IMR-90 (cell line): ENCODE data around the gene ENPP7. TPM values are rescaled to one million over a fixed set of nuclear protein-coding genes. Genes with fewer than 3 reads are reported as not detected.

ENCODE experiments used
- ATAC-seq: fragments of 200-7000 bp; cut with Tn5 transposase; 2 replicates; pipeline ENCODE4 v1.9.1; 2020; ENCODE audit warnings: low read depth, mild to moderate bottlenecking, moderate library complexity
- BruUV-seq: library from RNA; stranded (reverse); fragments of 400-500 nt; replicated peaks from 2 replicates; lab custom pipeline; 2021; lab: Mats Ljungman, UMichigan
- CTCF ChIA-PET: fragments of 300-600 bp; formaldehyde crosslinking; extraction: SDS; loops from one replicate; lab custom pipeline; 2021; ENCODE audit warnings: antibody characterized with exemption; lab: Yijun Ruan, JAX
- POLR2A ChIA-PET: fragments of 300-600 bp; sonication (Branson Sonifier 250); formaldehyde crosslinking; loops from one replicate; lab custom pipeline; 2022; ENCODE audit warnings: antibody characterized with exemption; ENCODE audit not compliant: unreplicated experiment; lab: Charles Lee
- DNase-seq: peaks from one replicate; pipeline ENCODE4 v3.0.0; 2013
- H2AFZ ChIP-seq: replicated peaks from 2 replicates; pipeline ENCODE3; 2013; ENCODE audit warnings: low read length, mild to moderate bottlenecking; ENCODE audit not compliant: poor library complexity
- H2AK5ac ChIP-seq: 2 replicates; pipeline ENCODE4 v1.6.1; 2013; ENCODE audit warnings: low read depth, low read length, inconsistent platforms
- H2AK9ac ChIP-seq: replicated peaks from 2 replicates; pipeline ENCODE3; 2013; ENCODE audit warnings: mild to moderate bottlenecking, low read depth, low read length, moderate library complexity; ENCODE audit not compliant: poor library complexity
- H2BK120ac ChIP-seq: 2 replicates; pipeline ENCODE4 v1.6.1; 2013; ENCODE audit warnings: low read depth, low read length, inconsistent platforms
- H2BK15ac ChIP-seq: 3 replicates; pipeline ENCODE4 v1.6.1; 2013; ENCODE audit warnings: low read depth, low read length, inconsistent platforms
- H2BK20ac ChIP-seq: 2 replicates; pipeline ENCODE4 v1.6.1; 2013; ENCODE audit warnings: low read depth, mild to moderate bottlenecking, inconsistent platforms, low read length, moderate library complexity
- H2BK5ac ChIP-seq: 2 replicates; pipeline ENCODE4 v1.6.1; 2013; ENCODE audit warnings: mild to moderate bottlenecking, low read depth, low read length, inconsistent platforms; ENCODE audit not compliant: poor library complexity, severe bottlenecking
- H3K14ac ChIP-seq: replicated peaks from 2 replicates; pipeline ENCODE4 v1.6.1; 2013; ENCODE audit warnings: low read depth, low read length, inconsistent platforms
- H3K18ac ChIP-seq: 2 replicates; pipeline ENCODE4 v1.6.1; 2013; ENCODE audit warnings: low read depth, low read length, control low read depth
- H3K23ac ChIP-seq: 2 replicates; pipeline ENCODE4 v1.6.1; 2013; ENCODE audit warnings: low read depth, low read length, inconsistent platforms
- H3K27ac ChIP-seq: 2 replicates; pipeline ENCODE4 v1.5.1; 2013; ENCODE audit warnings: mild to moderate bottlenecking, control low read depth, low read length; ENCODE audit not compliant: insufficient read depth
- H3K27me3 ChIP-seq: 2 replicates; pipeline ENCODE4 v1.6.1; 2013; ENCODE audit warnings: low read length; ENCODE audit not compliant: control insufficient read depth, insufficient read depth
- H3K36me3 ChIP-seq: 2 replicates; pipeline ENCODE4 v1.6.1; 2013; ENCODE audit warnings: low read length, mixed read lengths; ENCODE audit not compliant: control insufficient read depth, insufficient read depth
- H3K4ac ChIP-seq: 2 replicates; pipeline ENCODE4 v1.6.1; 2013; ENCODE audit warnings: low read depth, low read length, inconsistent platforms
- H3K4me1 ChIP-seq: 2 replicates; pipeline ENCODE4 v1.6.1; 2013; ENCODE audit warnings: low read length, mixed read lengths; ENCODE audit not compliant: control insufficient read depth, insufficient read depth
- H3K4me2 ChIP-seq: 2 replicates; pipeline ENCODE4 v1.6.1; 2013; ENCODE audit warnings: low read depth, mild to moderate bottlenecking, control low read depth, low read length, moderate library complexity
- H3K4me3 ChIP-seq: 2 replicates; pipeline ENCODE4 v1.5.1; 2013; ENCODE audit warnings: low read depth, mild to moderate bottlenecking, control low read depth, low read length, moderate library complexity; ENCODE audit not compliant: insufficient read depth
- H3K56ac ChIP-seq: 2 replicates; pipeline ENCODE4 v1.6.1; 2013; ENCODE audit warnings: low read length, inconsistent platforms; ENCODE audit not compliant: insufficient read depth; ENCODE audit errors: extremely low read depth
- H3K79me1 ChIP-seq, 2 experiments: 2 replicates each; pipeline ENCODE4 v1.6.1; 2013; ENCODE audit warnings: low read length in 2 of 2, inconsistent platforms in 1 of 2, low read depth in 1 of 2
- H3K9ac ChIP-seq: 2 replicates; pipeline ENCODE4 v1.6.1; 2013; ENCODE audit warnings: low read depth, low read length, control low read depth
- H3K9me1 ChIP-seq: 2 replicates; pipeline ENCODE4 v1.6.1; 2013; ENCODE audit warnings: low read length, inconsistent platforms; ENCODE audit not compliant: insufficient read depth
- H3K9me3 ChIP-seq: 2 replicates; pipeline ENCODE4 v1.6.1; 2013; ENCODE audit warnings: low read length; ENCODE audit not compliant: control insufficient read depth, insufficient read depth
- H4K20me1 ChIP-seq: 2 replicates; pipeline ENCODE4 v1.6.1; 2013; ENCODE audit warnings: low read length, inconsistent platforms; ENCODE audit not compliant: insufficient read depth
- H4K5ac ChIP-seq: 2 replicates; pipeline ENCODE4 v1.6.1; 2013; ENCODE audit warnings: mild to moderate bottlenecking, low read depth, low read length, control low read depth
- H4K8ac ChIP-seq, 2 experiments: 2 replicates each; pipeline ENCODE4 v1.6.1; 2013; ENCODE audit warnings: low read depth in 2 of 2, low read length in 2 of 2, control low read depth in 1 of 2, inconsistent platforms in 1 of 2
- H4K91ac ChIP-seq: 2 replicates; pipeline ENCODE4 v1.6.1; 2013; ENCODE audit warnings: low read depth, low read length, inconsistent platforms; ENCODE audit not compliant: insufficient read depth
- CTCF ChIP-seq: conservative IDR thresholded peaks from 2 replicates; pipeline ENCODE4 v1.5.1; 2012; ENCODE audit warnings: mild to moderate bottlenecking, low read depth, low read length, improper control_type of control experiment
- MAFK ChIP-seq: IDR thresholded peaks from 2 replicates; pipeline ENCODE4 v1.6.1; 2012; ENCODE audit warnings: low read depth, low read length, improper control_type of control experiment
- USF2 ChIP-seq: fragments of 150-350 bp; IDR thresholded peaks from 2 replicates; pipeline ENCODE4 v1.6.1; 2017; ENCODE audit warnings: mild to moderate bottlenecking, antibody characterized with exemption, low read length, low read depth
- WGBS, 2 experiments: methylation state at CpG; one replicate each; pipeline versions ENCODE4 v1.1.5 to v1.1.7; 2013; ENCODE audit warnings: missing lambda C conversion rate in 2 of 2; ENCODE audit not compliant: insufficient read length in 1 of 2; ENCODE audit errors: extremely low coverage in 2 of 2; 5-methylcytosine and 5-hydroxymethylcytosine counted together
- dilution Hi-C: fragments of 300-500 bp; cut with HindIII; formaldehyde crosslinking; loops from one replicate; pipeline ENCODE4 v1.14.3; 2018; ENCODE audit warnings: low sequenced_read_pairs; ENCODE audit not compliant: unreplicated experiment
- in situ Hi-C: fragments of 300-500 bp; cut with MboI; formaldehyde crosslinking; loops from 3 replicates; pipeline ENCODE4 v1.14.3; 2019; ENCODE audit warnings: low sequenced_read_pairs, inconsistent platforms, mixed read lengths
- intact Hi-C: fragments of 100-400 bp; cut with micrococcal nuclease; formaldehyde crosslinking; loops from 2 replicates; pipeline ENCODE4 v1.10.0; 2022
- polyA plus RNA-seq, 3 experiments: library from polyadenylated mRNA; depleted of rRNA; stranded (reverse); fragments of >200 nt; gene quantifications; 2 replicates each; pipeline ENCODE4 v1.2.3, GENCODE V29; 2012; ENCODE audit warnings: low replicate concordance in 1 of 3
- total RNA-seq: library from RNA; depleted of rRNA; stranded (reverse); fragments of >200 nt; gene quantifications from 2 replicates; pipeline ENCODE4 v1.2.3, GENCODE V29; 2012

ENPP7 gene
- total and polyA plus RNA-seq, 2 of the 4 experiments (the other 2 are of a cell fraction) = not detected

DNA sequence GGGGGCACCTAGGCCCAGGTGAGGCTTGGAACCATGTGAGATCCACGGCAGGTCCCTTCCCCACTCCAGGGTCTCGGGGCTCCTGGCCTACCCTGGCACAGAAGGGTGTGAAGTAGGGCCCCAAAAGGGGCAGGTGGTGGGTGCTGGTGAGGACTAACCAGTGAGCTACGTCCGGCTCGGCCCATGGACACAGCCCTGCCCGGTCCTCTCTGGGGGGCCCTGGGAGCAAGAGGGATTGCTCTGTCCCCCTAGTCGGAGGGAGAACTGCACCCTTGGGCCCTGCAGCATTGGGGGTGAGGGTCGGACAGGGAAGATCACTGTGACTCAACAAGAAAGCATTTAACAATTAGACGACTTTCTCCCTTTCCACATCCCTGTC, 2.9 kb downstream of the ENPP7 start:
- Histone ChIP-seq H3K4me1 (no peaks in the 10 kb centered on the region), H3K4ac (no peak overlapping the region), H4K20me1 (no peaks in the 10 kb centered on the region), H3K9me1 (peaks cover 3% of the 10 kb centered on the region; the same call in 1 of the 2 replicates), H3K4me2 (no peak overlapping the region), H4K8ac (no peak overlapping the region), H2AK9ac (peak overlapping the region; percentile 55), H2BK5ac (no peak overlapping the region), H3K79me1 (no peaks in the 10 kb centered on the region), H2BK15ac (no peak overlapping the region), H3K27me3 (peaks cover 28% of the 10 kb centered on the region; the same call in 1 of the 2 replicates), H4K91ac (no peak overlapping the region), H3K23ac (no peak overlapping the region), H2BK20ac (no peak overlapping the region), H3K56ac (no peak overlapping the region), H2BK120ac (no peak overlapping the region), H3K36me3 (no peaks in the 10 kb centered on the region), H2AK5ac (no peak overlapping the region), H3K27ac (no peak overlapping the region), H3K4me3 (no peak overlapping the region), H4K5ac (no peak overlapping the region), H3K9ac (no peak overlapping the region), H2AFZ (no peak overlapping the region), H3K18ac (no peak overlapping the region), H3K9me3 (no peaks in the 10 kb centered on the region), H3K14ac (no peak overlapping the region)
- in situ Hi-C loops (no loop called here), dilution Hi-C loops (no loop called here), intact Hi-C loops (no loop called here)
- ChIA-PET CTCF (no interaction called here), POLR2A (no interaction called here)
- BruUV-seq = no TSS peak
- TF ChIP-seq CTCF = no peak
- TF ChIP-seq USF2 = no peak
- TF ChIP-seq MAFK = no peak
- DNase-seq (no peak), ATAC-seq (no peak)
- WGBS, 2 experiments = no CpG with 5 or more reads among the region's 9 CpGs
